GM18861 (cell line): ENCODE data around the gene MOB2.
"Not testable (repeated sequence)": the region's sequence is repeated elsewhere in the genome, so short reads cannot be mapped to it uniquely, and the experiment has no call there.

ENCODE experiments used
- ATAC-seq: cut with Tn5 transposase; IDR thresholded peaks from one replicate; pipeline ENCODE4 v1.9.1; 2021; ENCODE audit not compliant: unreplicated experiment

MOB2 gene

GRCh38 chr11:1444823-1445422 lies 41.7 kb downstream of the MOB2 start:
- ATAC-seq, result no peak

GRCh38 chr11:1444321-1444720 lies 42.3 kb downstream of the MOB2 start:
- no peak for ATAC-seq

GRCh38 chr11:1443737-1444136 lies 42.8 kb downstream of the MOB2 start:
- no peak for ATAC-seq

- no peak for ATAC-seq
Observed at GRCh38 chr11:1442807-1443366, 43.7 kb downstream of the MOB2 start.

- ATAC-seq, result no peak
Observed at GRCh38 chr11:1442163-1442562, 44.4 kb downstream of the MOB2 start.

- no peak for ATAC-seq
Observed at GRCh38 chr11:1440496-1440895, 46.1 kb downstream of the MOB2 start.

GRCh38 chr11:1440066-1440465 lies 46.5 kb downstream of the MOB2 start:
- no peak for ATAC-seq

GRCh38 chr11:1439341-1439740 lies 47.2 kb downstream of the MOB2 start:
- no peak for ATAC-seq

- no peak for ATAC-seq
Observed at GRCh38 chr11:1438967-1439330, 47.6 kb downstream of the MOB2 start.

GRCh38 chr11:1438261-1438966 lies 48.2 kb downstream of the MOB2 start:
- no peak for ATAC-seq

- no peak for ATAC-seq
Observed at GRCh38 chr11:1437500-1437899, 49.1 kb downstream of the MOB2 start.

GRCh38 chr11:1436468-1437039 lies 50.0 kb downstream of the MOB2 start:
- ATAC-seq, result no peak

GRCh38 chr11:1435820-1436467 lies 50.6 kb downstream of the MOB2 start:
- ATAC-seq, result no peak

- not testable (repeated sequence) for ATAC-seq
Observed at GRCh38 chr11:1435479-1435819, 51.1 kb downstream of the MOB2 start.

- no peak for ATAC-seq
Observed at GRCh38 chr11:1433977-1434640, 52.5 kb downstream of the MOB2 start.

- ATAC-seq, result no peak
Observed at GRCh38 chr11:1433568-1433967, 53.0 kb downstream of the MOB2 start.

- ATAC-seq, result no peak
Observed at GRCh38 chr11:1428762-1429316, 57.7 kb downstream of the MOB2 start.

- ATAC-seq, result no peak
Observed at GRCh38 chr11:1425439-1425838, 61.1 kb downstream of the MOB2 start.

GRCh38 chr11:1425006-1425405 lies 61.6 kb downstream of the MOB2 start:
- no peak for ATAC-seq

- not testable (repeated sequence) for ATAC-seq
Observed at GRCh38 chr11:1423406-1423805, 63.2 kb downstream of the MOB2 start.

- ATAC-seq, result no peak
Observed at GRCh38 chr11:1422981-1423380, 63.6 kb downstream of the MOB2 start.
